ENCODE results near the gene TLL2.

TLL2 gene

DNA sequence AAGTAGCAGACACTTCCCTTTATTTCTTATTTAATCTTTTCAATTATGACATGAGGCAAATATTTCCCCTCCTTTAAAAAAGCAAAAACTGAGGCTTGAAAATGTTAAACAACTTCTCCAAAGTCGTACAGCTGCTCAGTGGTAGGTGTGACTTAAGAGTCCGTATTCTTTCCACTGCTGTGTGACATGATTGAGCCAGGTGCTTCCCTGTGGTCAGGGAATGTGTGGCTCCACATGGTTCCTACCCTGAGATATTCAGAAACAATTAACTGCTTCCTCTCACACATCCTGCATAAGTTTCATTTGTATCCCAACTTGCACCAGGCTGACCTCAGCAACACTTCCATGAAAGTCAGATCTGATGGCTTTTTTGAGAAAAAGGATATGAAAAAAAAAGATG, 168.5 kb downstream of the TLL2 start:
- DNase-seq, result no peak

DNA sequence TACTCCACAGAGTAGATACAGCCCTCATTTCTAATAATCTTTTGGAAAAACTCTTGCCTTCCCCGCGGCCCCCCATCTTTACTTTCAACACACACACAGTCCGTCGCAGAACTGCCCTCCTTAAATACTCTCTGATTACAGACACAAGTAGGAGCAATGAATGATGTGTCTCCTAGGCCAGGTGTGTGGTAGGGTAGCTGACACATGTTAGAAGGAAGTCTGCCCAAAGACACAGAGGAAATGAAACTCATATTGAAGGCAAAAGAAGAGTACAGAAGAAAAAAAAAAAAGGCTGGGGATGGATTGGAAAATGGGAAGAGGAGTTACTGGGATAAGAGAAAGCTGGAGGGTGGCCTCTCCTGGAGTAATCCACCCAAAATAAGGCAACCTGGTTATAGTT, 169.5 kb downstream of the TLL2 start:
- DNase-seq, result no peak

DNA sequence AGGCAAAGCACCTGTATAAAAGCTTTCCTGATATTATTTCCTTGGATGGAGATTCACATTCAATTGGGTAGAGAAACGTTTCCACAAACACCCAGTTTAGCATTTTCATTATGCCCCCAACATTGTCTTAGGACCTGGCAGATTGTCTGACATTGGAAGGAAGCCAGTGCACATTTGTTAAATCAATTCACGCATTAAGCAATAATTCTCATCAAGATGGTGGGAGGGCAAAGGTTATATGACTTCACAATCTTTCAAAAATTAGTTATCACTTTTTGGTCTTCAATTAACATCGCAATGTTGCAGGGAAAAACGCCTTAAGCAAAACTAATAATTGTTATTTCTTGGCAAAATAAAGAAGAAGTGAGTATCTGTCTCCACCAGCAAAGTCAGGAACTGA, 171.3 kb downstream of the TLL2 start:
- no peak for DNase-seq

DNA sequence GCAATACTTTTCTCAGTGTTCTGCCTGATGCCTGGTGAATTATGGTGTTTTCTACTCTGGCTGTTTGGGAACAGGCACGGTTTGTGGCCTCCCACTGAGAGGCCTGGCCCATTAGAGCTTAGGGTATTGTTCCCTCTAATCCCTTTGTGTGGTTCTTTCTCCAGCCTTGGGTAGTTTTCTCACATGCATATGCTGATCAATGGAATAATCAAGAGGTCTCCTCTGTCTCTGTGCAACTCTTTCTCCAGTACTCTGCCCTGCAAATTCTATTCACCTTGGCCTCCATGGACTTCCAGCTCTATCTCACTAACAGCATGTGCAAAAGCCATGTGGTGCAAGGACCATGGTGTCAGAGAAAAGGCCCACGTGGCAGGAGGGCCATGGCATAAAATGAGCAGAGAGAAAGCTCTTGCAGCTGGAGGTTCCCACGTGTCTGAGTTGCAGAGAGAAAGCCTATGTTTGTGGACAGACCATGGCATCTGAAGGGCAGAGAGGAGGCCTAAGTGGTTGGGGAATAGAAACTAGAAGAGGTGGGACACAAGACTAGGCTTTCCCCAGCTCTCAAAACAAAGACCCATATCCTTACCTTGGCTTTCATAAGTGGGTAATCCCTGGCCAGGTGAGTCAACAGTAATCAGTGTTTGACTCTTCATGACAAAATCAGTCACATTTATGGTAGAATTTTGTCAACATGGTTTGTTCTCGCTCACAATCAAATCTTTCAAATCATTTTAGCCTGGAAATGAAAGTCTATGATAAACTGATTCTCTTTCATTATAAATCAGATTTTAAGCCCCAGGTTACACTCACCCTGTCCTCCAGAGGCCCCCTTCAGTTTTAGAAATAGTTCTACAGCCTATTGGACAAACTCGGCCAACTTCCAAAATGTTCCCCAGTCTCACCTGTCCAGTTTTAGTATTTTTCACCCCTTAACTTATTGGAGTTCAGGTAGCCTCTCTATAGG, 172.2 kb downstream of the TLL2 start:
- no peak for DNase-seq

- peak; percentile 75 for DNase-seq
Observed at GRCh38 chr10:96339956-96340904, 173.5 kb downstream of the TLL2 start.

GRCh38 chr10:96339383-96339782, 174.3 kb downstream of the TLL2 start:
- DNase-seq, result no peak

- no peak for DNase-seq
Observed at GRCh38 chr10:96338279-96338925, 175.3 kb downstream of the TLL2 start.

- no peak for DNase-seq
Observed at GRCh38 chr10:96337106-96337505, 176.6 kb downstream of the TLL2 start.

GRCh38 chr10:96334616-96335526, 178.9 kb downstream of the TLL2 start:
- DNase-seq, result peak; percentile 41

- DNase-seq, result no peak
Observed at GRCh38 chr10:96333101-96333500, 180.6 kb downstream of the TLL2 start.

GRCh38 chr10:96327462-96327861, 186.3 kb downstream of the TLL2 start:
- DNase-seq, result no peak

- no peak for DNase-seq
Observed at GRCh38 chr10:96325719-96326373, 187.9 kb downstream of the TLL2 start.

DNA sequence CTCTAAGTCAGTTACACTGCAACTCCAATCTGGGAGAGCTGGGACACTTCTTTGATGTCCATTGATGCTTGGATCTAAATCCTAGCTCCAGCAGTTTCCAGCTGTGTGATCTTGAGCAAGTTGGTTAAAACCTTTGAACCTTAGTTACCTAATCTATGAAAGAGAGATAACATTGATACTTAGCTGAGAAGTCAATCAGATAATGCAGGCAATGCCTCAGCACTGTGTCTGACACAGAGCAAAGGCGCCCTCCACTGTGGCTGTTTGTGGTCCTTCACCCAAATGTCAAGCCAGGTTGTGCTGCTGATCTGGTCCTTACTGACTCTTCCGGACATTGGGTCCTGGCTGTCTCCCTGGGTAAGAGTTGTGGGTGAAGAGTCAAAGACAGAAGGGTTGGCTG, 189.3 kb downstream of the TLL2 start:
- DNase-seq, result no peak

DNA sequence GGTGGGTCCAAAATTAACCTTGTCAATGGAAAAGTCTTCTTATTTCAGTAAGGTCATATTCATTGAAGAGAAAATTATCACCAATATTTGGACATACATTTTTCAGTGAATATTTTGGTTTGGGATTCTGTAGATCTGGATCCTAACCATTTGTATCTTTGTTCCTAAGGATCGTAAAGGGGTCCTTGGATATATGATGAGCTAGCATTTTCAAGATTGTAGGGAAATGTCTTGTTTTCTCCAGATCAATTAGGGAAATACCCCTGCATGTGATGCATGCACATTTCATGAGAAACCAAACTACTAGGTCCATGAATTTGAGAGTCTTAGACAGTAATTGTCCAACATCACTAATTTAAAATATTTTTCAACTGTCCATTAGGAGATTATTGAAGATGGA, 191.5 kb downstream of the TLL2 start:
- DNase-seq, result no peak

- no peak for DNase-seq
Observed at GRCh38 chr10:96321822-96322221, 191.9 kb downstream of the TLL2 start.

DNA sequence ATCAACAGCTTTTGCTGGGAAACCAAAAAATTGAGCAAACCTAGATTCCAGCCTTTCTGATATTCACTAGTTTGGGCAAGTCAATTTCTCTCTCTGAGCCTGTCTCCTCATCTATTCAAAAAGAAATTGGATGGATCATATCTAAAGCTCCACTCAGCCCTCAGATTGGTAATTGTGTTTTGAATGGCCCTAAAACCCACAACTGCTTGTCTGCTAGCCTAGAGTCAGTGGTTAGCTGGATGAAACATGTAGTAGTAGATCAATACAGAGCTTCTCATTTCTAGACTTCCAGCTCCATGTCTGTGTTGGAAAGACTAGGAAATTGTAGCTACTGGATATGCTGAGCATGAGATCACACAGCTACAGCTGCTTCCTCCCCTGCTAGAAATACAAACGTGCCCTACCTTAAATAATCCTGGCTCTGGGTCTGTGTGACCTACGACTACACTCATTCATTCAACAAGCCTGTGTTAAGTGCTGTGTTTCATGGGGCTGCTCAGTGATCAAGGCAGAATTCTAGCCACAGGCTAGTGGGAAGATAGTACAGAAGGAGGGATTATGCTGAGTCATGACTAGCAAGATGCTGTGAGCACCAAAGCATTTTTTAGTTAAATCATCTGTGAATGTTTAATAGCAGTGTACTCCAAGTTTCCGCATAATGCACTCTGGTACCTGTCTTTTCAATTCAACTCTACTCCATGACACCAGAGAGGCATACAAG, 193.8 kb downstream of the TLL2 start:
- no peak for DNase-seq

GRCh38 chr10:96317067-96317833, 196.5 kb downstream of the TLL2 start:
- no peak for DNase-seq
